Gastroesophageal sphincter (tissue), 4 donors: ENCODE data around the gene PATJ. TPM values are rescaled to one million over a fixed set of nuclear protein-coding genes. Genes with fewer than 3 reads are reported as not detected.

Experiments used
- ATAC-seq: fragments of 150-250 bp; one replicate; pipeline ENCODE4 v1.9.1; 2016; ENCODE audit warnings: mild to moderate bottlenecking, moderate library complexity
- H3K27ac ChIP-seq, 4 donors: fragments of 200-600 bp; sonication (generic) in 3 of 4; 1 replicate in 3 of 4; 2 replicates in 1 of 4; pipeline ENCODE4 v1.5.1; 2016 to 2019
- H3K27me3 ChIP-seq: fragments of 200-600 bp; sonication (generic); one replicate; pipeline ENCODE4 v1.5.1; 2019
- H3K36me3 ChIP-seq, 2 donors: fragments of 200-600 bp; sonication (generic); one replicate each; pipeline ENCODE4 v1.5.1; 2019; ENCODE audit warnings: control low read depth in 1 of 2
- H3K4me1 ChIP-seq, 3 donors: fragments of 200-600 bp; sonication (generic); 1 replicate in 2 of 3; 2 replicates in 1 of 3; pipeline ENCODE4 v1.5.1; 2016 to 2019; ENCODE audit warnings: control low read depth in 2 of 3
- H3K4me3 ChIP-seq, 2 donors: fragments of 200-600 bp; sonication (generic); one replicate each; pipeline ENCODE4 v1.5.1; 2019; ENCODE audit warnings: mild to moderate bottlenecking in 1 of 2, moderate library complexity in 1 of 2
- H3K9me3 ChIP-seq, 3 donors: fragments of 200-600 bp; sonication (generic); one replicate each; pipeline ENCODE4 v1.5.1; 2017 to 2019; ENCODE audit warnings: control low read depth in 2 of 3
- CTCF ChIP-seq, 4 experiments: fragments of 200-600 bp in 2 of 4; fragments of 450-650 bp in 2 of 4; sonication (generic) in 1 of 4; IDR thresholded peaks; one replicate each; pipeline ENCODE4 v1.5.1; 2017 to 2019; ENCODE audit warnings: antibody characterized with exemption in 4 of 4, mild to moderate bottlenecking in 2 of 4, moderate library complexity in 2 of 4
- EP300 ChIP-seq: sonication (generic); formaldehyde crosslinking; IDR thresholded peaks from one replicate; pipeline ENCODE4 v1.6.1; 2017; ENCODE audit warnings: antibody characterized with exemption, mild to moderate bottlenecking
- POLR2A ChIP-seq, 2 donors: fragments of 450-650 bp; IDR thresholded peaks; one replicate each; pipeline ENCODE4 v1.6.1; 2017; ENCODE audit warnings: antibody characterized with exemption in 2 of 2, mild to moderate bottlenecking in 2 of 2, moderate library complexity in 1 of 2
- POLR2AphosphoS5 ChIP-seq: sonication (generic); formaldehyde crosslinking; IDR thresholded peaks from one replicate; pipeline ENCODE4 v1.6.1; 2017; ENCODE audit warnings: antibody characterized with exemption
- WGBS, 2 donors: methylation state at CpG; one replicate each; pipeline ENCODE4 v1.1.5; 2018; ENCODE audit warnings: low coverage in 1 of 2; 5-methylcytosine and 5-hydroxymethylcytosine counted together
- total RNA-seq, 4 donors: library from RNA; depleted of rRNA; stranded (reverse); fragments of >200 nt; gene quantifications; one replicate each; pipeline ENCODE4 v1.1.0, GENCODE V29; 2016

Gene PATJ
- total RNA-seq, 4 donors from 2014 or later: 34.8 to 59.0 (median 37.1) TPM

- Histone ChIP-seq H3K36me3 (peaks cover 0 to 8% of the 10 kb centered on the region in 2 donors), H3K9me3 (no peaks in the 10 kb centered on the region), H3K27me3 (no peaks in the 10 kb centered on the region), H3K27ac (no peak overlapping the region), H3K4me1 (no peaks in the 10 kb centered on the region), H3K4me3 (no peak overlapping the region)
- 76% methylated on average over 3 of the region's 3 CpGs; no CpG with 5 or more reads in 1 of the 2 donors for WGBS, 2 donors
- no peak for ATAC-seq
- TF ChIP-seq CTCF (IDR thresholded peaks at IDR 0.05) (no peak), POLR2AphosphoS5 (no peak), EP300 (no peak), POLR2A (IDR thresholded peaks at IDR 0.05) (no peak)
Observed at GRCh38 chr1:62103846-62104245, 361.6 kb downstream of the PATJ start.

- Histone ChIP-seq H3K4me1 (no peaks in the 10 kb centered on the region), H3K9me3 (no peaks in the 10 kb centered on the region), H3K27ac (no peak overlapping the region), H3K27me3 (no peaks in the 10 kb centered on the region), H3K4me3 (no peak overlapping the region), H3K36me3 (no peaks in the 10 kb centered on the region)
- no peak for TF ChIP-seq EP300
- TF ChIP-seq POLR2AphosphoS5: no peak
- no peak for TF ChIP-seq CTCF (IDR thresholded peaks at IDR 0.05)
- no peak for TF ChIP-seq POLR2A (IDR thresholded peaks at IDR 0.05)
- WGBS, 2 donors: 50 to 60% methylated on average over 1 of the region's 1 CpG
- no peak for ATAC-seq
Observed at GRCh38 chr1:62107923-62108322, 365.6 kb downstream of the PATJ start.

- 69 to 86% methylated on average over 5 of the region's 5 CpGs for WGBS, 2 donors
- no peak overlapping the region for H3K4me3 ChIP-seq
- TF ChIP-seq EP300 (no peak), CTCF (IDR thresholded peaks at IDR 0.05) (no peak), POLR2AphosphoS5 (no peak), POLR2A (IDR thresholded peaks at IDR 0.05) (no peak)
- no peaks in the 10 kb centered on the region for H3K36me3 ChIP-seq
- no peaks in the 10 kb centered on the region for H3K27me3 ChIP-seq
- no peaks in the 10 kb centered on the region for H3K9me3 ChIP-seq
- H3K27ac ChIP-seq: no peak overlapping the region
- no peaks in the 10 kb centered on the region for H3K4me1 ChIP-seq
- ATAC-seq: no peak
Observed at GRCh38 chr1:62109124-62109523, 366.8 kb downstream of the PATJ start.

GRCh38 chr1:62110198-62110817 lies 368.0 kb downstream of the PATJ start:
- 53 to 56% methylated on average over 9 to 11 of the region's 11 CpGs for WGBS, 2 donors
- Histone ChIP-seq H3K27ac (no peak overlapping the region), H3K4me1 (no peaks in the 10 kb centered on the region), H3K4me3 (no peak overlapping the region), H3K9me3 (no peaks in the 10 kb centered on the region), H3K36me3 (no peaks in the 10 kb centered on the region), H3K27me3 (no peaks in the 10 kb centered on the region)
- TF ChIP-seq POLR2AphosphoS5 (no peak), POLR2A (IDR thresholded peaks at IDR 0.05) (no peak)
- ATAC-seq: no peak

- Histone ChIP-seq H3K27ac (no peak overlapping the region), H3K4me1 (no peaks in the 10 kb centered on the region), H3K9me3 (no peaks in the 10 kb centered on the region), H3K36me3 (peaks cover 0 to 2% of the 10 kb centered on the region in 2 donors), H3K4me3 (no peak overlapping the region), H3K27me3 (no peaks in the 10 kb centered on the region)
- WGBS, 2 donors: 86 to 91% methylated on average over 1 of the region's 1 CpG
- no peak for ATAC-seq
- no peak for TF ChIP-seq POLR2AphosphoS5
- no peak for TF ChIP-seq EP300
- no peak for TF ChIP-seq POLR2A (IDR thresholded peaks at IDR 0.05)
- no peak for TF ChIP-seq CTCF (IDR thresholded peaks at IDR 0.05)
Observed at GRCh38 chr1:62111084-62111483, 368.8 kb downstream of the PATJ start.
